Pons (tissue), 1 donor: ENCODE data around the gene TBC1D2B.
A peak's percentile ranks its signal among the peaks of the same experiment; 100 is the strongest.

Source experiments
- DNase-seq: peaks from one replicate; pipeline ENCODE4 v3.0.0-alpha.2; 2016; ENCODE audit warnings: low spot score

The TBC1D2B gene

GRCh38 chr15:78093242-78094020, 15.9 kb upstream of the TBC1D2B start:
- no peak for DNase-seq

- no peak for DNase-seq
These were observed 14.9 kb upstream of the TBC1D2B start, which contains the start of gene SH2D7 for GRCh38 chr15:78092261-78093041. Gene SH2D7 (plus strand): TSS chr15:78092561. CDS start chr15:78092585, 24 bp downstream.

GRCh38 chr15:78090422-78091063, 13.0 kb upstream of the TBC1D2B start:
- no peak for DNase-seq

- no peak for DNase-seq
These were observed 11.2 kb upstream of the TBC1D2B start for GRCh38 chr15:78088773-78089080.

- peak; percentile 56 for DNase-seq
These were observed 10.7 kb upstream of the TBC1D2B start for GRCh38 chr15:78087951-78088772.

- no peak for DNase-seq
These were observed 8.4 kb upstream of the TBC1D2B start for GRCh38 chr15:78085928-78086327.

- DNase-seq: no peak
These were observed 6.9 kb upstream of the TBC1D2B start for GRCh38 chr15:78084449-78084750.

GRCh38 chr15:78083687-78084448, 6.4 kb upstream of the TBC1D2B start:
- DNase-seq: no peak

GRCh38 chr15:78083186-78083585, 5.7 kb upstream of the TBC1D2B start:
- no peak for DNase-seq

GRCh38 chr15:78082743-78083110, 5.2 kb upstream of the TBC1D2B start:
- DNase-seq: no peak

GRCh38 chr15:78082106-78082742, 4.7 kb upstream of the TBC1D2B start:
- no peak for DNase-seq

GRCh38 chr15:78080088-78080460, 2.6 kb upstream of the TBC1D2B start:
- no peak for DNase-seq

GRCh38 chr15:78079298-78080087, 2.0 kb upstream of the TBC1D2B start:
- DNase-seq: no peak

GRCh38 chr15:78077871-78078210, 330 bp upstream of the TBC1D2B start:
- DNase-seq: no peak

GRCh38 chr15:78076231-78077052, 1.1 kb downstream of the TBC1D2B start:
- DNase-seq: no peak

- DNase-seq: no peak
These were observed 1.9 kb downstream of the TBC1D2B start for GRCh38 chr15:78075490-78076230.

GRCh38 chr15:78073046-78073787, 4.3 kb downstream of the TBC1D2B start:
- DNase-seq: no peak
